ENCODE results near the gene MANF. TPM values are rescaled to one million over a fixed set of nuclear protein-coding genes. Genes with fewer than 3 reads are reported as not detected.

The MANF gene
- total RNA-seq, 1 donor from 2014 or later: 130 TPM

- no peak for DNase-seq (ENCODE audit: low spot score, unreplicated experiment)
- H3K27me3 Mint-ChIP-seq: no peaks in the 10 kb centered on the region
- TF ChIP-seq CTCF (IDR thresholded peaks at IDR 0.05; ENCODE audit: unreplicated experiment): no peak
- H3K27ac Mint-ChIP-seq: peak overlapping the region; percentile 89
- peak overlapping the region; percentile 56 for H3K4me3 Mint-ChIP-seq (ENCODE audit: low read depth)
- H3K36me3 Mint-ChIP-seq (ENCODE audit: insufficient read depth): peaks cover 36% of the 10 kb centered on the region
- peaks cover 52% of the 10 kb centered on the region for H3K4me1 Mint-ChIP-seq (ENCODE audit: low read depth)
- no peaks in the 10 kb centered on the region for H3K9me3 Mint-ChIP-seq (ENCODE audit: low read depth)
Measured at GRCh38 chr3:51390246-51391074, 5.4 kb downstream of the MANF start.

- peak within 1 kb of the TSS; percentile 85 for H3K4me3 Mint-ChIP-seq (ENCODE audit: low read depth)
- no peaks in the 10 kb centered on the region for H3K27me3 Mint-ChIP-seq
- peaks cover 36% of the 10 kb centered on the region for H3K36me3 Mint-ChIP-seq (ENCODE audit: insufficient read depth)
- H3K27ac Mint-ChIP-seq: peak within 1 kb of the TSS; percentile 96
- no peaks in the 10 kb centered on the region for H3K9me3 Mint-ChIP-seq (ENCODE audit: low read depth)
- H3K4me1 Mint-ChIP-seq (ENCODE audit: low read depth): peaks cover 46% of the 10 kb centered on the region
- DNase-seq (ENCODE audit: low spot score, unreplicated experiment): peak; percentile 96
- peak; percentile 94 for TF ChIP-seq CTCF (IDR thresholded peaks at IDR 0.05; ENCODE audit: unreplicated experiment)
Measured at GRCh38 chr3:51391075-51391565, 6.0 kb downstream of the MANF start, which contains the start of gene RBM15B. RBM15B (plus strand) TSS chr3:51391285; CDS start chr3:51391400, 115 bp downstream.

- Mint-ChIP-seq H3K9me3 (ENCODE audit: low read depth) (no peaks in the 10 kb centered on the region), H3K27me3 (no peaks in the 10 kb centered on the region), H3K27ac (peak overlapping the region; percentile 96), H3K4me1 (ENCODE audit: low read depth) (peaks cover 42% of the 10 kb centered on the region), H3K36me3 (ENCODE audit: insufficient read depth) (peaks cover 36% of the 10 kb centered on the region), H3K4me3 (ENCODE audit: low read depth) (peak overlapping the region; percentile 85)
- no peak for TF ChIP-seq CTCF (IDR thresholded peaks at IDR 0.05; ENCODE audit: unreplicated experiment)
- DNase-seq (ENCODE audit: low spot score, unreplicated experiment): peak; percentile 31
Measured at GRCh38 chr3:51391566-51392354, 6.7 kb downstream of the MANF start.

- DNase-seq (ENCODE audit: low spot score, unreplicated experiment): no peak
- H3K4me1 Mint-ChIP-seq (ENCODE audit: low read depth): peaks cover 40% of the 10 kb centered on the region
- H3K36me3 Mint-ChIP-seq (ENCODE audit: insufficient read depth): peaks cover 36% of the 10 kb centered on the region
- H3K27me3 Mint-ChIP-seq: no peaks in the 10 kb centered on the region
- H3K9me3 Mint-ChIP-seq (ENCODE audit: low read depth): no peaks in the 10 kb centered on the region
- peak overlapping the region; percentile 91 for H3K27ac Mint-ChIP-seq
- H3K4me3 Mint-ChIP-seq (ENCODE audit: low read depth): peak overlapping the region; percentile 85
- TF ChIP-seq CTCF (IDR thresholded peaks at IDR 0.05; ENCODE audit: unreplicated experiment): no peak
Measured at GRCh38 chr3:51392355-51393133, 7.5 kb downstream of the MANF start.

All from progenitor cell of endocrine pancreas (in vitro differentiated cells).